GM18907 (cell line): ENCODE data around the gene EML6.
"Not testable (repeated sequence)": the region's sequence is repeated elsewhere in the genome, so short reads cannot be mapped to it uniquely, and the experiment has no call there.

ENCODE experiments used
- ATAC-seq: cut with Tn5 transposase; IDR thresholded peaks from one replicate; pipeline ENCODE4 v1.9.1; 2021; ENCODE audit warnings: mild to moderate bottlenecking, moderate library complexity; ENCODE audit not compliant: unreplicated experiment

Gene EML6

GRCh38 chr2:54979321-54980044, 256.0 kb downstream of the EML6 start:
- no peak for ATAC-seq

DNA sequence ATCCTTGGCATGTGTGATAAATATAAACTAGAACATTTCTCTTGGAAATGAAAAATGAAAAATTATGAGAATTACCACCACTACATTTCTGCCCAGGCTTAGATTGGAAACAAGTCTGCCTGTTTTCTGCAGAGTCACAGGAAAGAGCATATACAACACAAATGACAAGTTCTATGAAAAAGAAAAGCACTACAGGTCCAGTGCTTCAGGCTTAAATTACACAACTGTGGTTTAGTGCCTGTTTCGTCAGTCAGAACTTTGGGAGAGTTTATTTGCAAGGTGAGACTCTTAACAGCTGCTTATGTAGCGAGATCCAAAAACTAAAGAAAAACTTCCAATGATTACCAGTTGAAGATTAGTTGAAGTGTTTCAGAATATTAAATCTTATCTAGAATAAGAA, 257.9 kb downstream of the EML6 start:
- ATAC-seq = no peak

DNA sequence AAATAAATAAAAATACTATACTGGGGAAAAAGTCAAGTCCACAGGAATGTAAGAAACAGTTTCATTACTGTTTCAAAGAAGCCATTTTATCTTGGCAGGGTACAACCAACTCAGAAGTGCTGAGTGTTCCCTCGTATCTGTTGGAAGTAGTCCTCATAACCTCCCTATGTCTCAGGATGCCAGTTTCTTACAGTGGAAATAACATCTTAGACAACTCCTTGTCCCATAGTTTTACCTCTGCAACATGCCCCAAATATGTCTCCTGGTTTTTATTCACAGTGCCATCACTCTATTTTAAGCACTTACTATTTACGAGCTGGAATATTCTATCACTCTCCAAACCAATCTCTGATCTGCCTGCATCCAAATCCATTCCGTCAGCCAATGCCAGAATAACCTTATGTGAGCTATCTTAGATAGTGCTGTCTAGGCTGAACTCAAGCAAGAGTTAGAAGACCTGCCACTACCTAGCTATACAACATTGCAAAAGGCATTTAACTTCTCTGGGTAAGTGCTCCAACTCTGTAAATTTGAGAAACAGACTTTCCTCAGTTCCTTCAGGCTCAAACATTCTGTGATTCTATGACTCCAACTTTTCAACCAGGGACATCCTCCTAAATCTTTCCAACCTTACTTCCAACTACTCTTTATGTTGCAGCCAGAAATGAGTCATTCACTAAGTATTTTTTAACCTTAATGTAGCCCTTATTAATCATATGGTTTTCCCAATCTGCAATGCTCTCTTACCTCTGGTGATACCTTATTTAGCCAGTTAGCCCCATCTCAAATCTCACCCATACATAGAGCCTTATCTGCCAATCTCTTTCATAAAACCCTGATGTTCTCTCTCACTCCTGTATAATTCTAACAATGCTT, 260.1 kb downstream of the EML6 start:
- ATAC-seq = no peak

GRCh38 chr2:54984476-54984875, 261.0 kb downstream of the EML6 start:
- no peak for ATAC-seq

- ATAC-seq = no peak
These were observed 262.8 kb downstream of the EML6 start for GRCh38 chr2:54986264-54986663.

DNA sequence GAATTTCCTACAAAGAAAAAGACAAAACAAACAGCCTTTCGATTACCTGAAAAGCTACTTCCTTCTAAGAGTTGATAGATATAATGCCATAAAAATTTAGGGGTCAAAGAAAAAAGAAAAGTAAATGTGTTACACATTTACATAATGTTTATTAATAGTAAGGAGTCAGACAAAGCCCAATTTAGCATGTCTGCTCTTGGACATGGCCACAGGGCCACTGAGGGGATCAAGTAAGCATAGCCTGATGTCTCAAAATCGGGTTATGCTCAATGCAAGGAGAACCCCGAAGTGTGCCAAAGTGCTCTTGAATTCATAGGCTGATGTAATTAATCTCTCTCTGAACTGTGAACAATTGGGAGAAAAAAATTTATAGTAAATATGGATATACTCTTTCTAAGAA, 265.1 kb downstream of the EML6 start:
- no peak for ATAC-seq

GRCh38 chr2:54990694-54991093, 267.2 kb downstream of the EML6 start:
- not testable (repeated sequence) for ATAC-seq

- no peak for ATAC-seq
These were observed 272.1 kb downstream of the EML6 start for GRCh38 chr2:54995553-54995952.

- no peak for ATAC-seq
These were observed 274.4 kb downstream of the EML6 start for GRCh38 chr2:54997826-54998225.

- ATAC-seq = no peak
These were observed 275.7 kb downstream of the EML6 start for GRCh38 chr2:54999182-54999581.

- ATAC-seq = no peak
These were observed 276.9 kb downstream of the EML6 start for GRCh38 chr2:55000341-55000740.

- no peak for ATAC-seq
These were observed 278.3 kb downstream of the EML6 start for GRCh38 chr2:55001716-55002115.

DNA sequence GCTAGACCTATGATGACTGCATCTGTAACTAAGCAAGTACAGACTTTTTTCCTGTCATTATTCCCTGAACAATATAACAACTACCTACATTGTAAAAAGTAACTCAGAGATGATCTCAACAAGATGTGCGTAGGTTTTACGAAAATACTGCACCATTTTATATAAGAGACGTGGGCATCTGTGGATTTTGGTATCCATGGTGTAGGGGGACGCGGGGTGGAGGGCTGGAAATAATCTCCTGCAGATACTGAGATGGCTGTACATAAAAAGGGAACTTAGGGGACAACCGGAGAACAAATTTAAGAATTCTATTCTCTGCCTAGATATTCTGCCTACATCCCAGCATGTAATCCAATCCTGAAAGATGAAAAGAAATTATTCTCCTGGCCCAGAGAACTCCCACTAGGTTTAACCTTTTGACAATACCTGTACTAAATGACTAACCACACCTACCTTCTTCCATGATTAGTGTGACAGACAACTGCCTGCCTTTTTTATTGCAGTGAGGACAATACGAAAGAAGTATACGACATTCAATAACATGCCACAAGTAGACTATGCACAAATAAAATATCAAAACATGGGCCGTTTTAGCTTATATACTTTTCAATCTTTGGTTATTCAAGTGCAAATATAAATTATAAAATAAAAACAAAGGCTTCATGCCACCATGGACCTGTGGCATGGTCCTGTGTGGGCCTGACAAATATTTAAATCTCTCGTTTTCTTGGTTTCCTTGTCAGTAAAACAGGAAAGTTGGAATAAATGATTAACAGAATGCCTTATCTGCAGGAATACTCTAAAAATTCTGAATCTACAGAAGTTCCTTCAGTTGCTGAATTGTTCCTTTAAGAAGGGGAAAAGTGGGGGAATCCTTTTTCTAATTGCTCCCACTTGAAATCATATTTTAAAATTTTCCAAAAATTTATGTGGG, 280.5 kb downstream of the EML6 start:
- ATAC-seq = no peak

DNA sequence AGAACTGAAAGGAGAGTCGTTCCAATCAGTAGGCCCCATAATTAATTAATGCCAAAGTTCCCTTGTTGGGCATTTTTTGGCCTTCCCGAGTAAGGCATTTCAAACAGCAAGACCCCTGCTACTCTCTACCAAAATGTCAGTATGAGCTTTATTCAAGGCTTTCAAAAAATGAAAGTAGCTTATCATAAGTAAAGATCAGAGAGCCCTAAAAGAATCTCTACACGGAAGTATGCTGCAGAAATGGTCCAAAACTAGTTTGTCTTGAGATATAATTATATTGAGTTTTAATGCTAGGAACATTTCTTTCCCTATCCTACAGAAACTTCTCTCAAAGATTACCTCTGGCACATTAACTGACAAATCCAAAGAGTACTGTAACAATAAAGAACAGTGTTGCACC, 282.8 kb downstream of the EML6 start:
- ATAC-seq = no peak

DNA sequence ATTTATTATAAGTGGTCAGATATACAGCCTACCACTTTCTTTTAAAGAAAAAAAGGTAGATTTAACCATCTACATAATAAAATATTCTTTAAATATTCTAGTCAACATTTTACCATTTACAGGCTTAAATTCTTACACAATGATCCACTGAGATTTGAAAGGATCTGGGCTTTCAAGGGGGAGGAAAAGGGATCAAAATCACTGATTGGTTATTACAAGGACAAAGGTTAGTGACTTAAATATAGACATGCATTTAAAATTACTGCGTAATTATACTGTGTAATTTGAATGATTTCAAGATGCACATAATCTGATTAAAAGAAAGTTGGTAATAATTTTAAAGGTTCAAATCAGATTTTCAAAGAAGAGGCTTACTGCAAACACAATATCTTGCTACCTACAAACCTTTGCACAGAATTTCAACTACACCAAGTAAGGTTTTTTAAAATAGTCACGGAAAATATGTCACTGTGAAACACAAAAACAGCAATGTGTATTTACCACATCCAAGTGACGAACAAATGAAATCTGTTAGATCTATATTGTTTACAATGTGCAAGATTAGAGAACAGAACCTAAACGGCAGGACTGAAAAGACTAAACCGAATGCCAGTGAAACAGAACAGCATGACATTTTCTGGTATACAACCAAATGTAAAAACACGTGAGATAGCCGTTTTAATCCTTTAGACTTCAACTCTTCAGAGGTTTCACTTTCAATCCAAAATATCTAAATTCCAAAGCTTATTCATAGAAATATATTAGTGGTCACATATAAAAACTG, 286.0 kb downstream of the EML6 start:
- ATAC-seq = peak; percentile 17

GRCh38 chr2:55010149-55010591, 286.7 kb downstream of the EML6 start:
- ATAC-seq = peak; percentile 92

GRCh38 chr2:55010915-55011314, 287.5 kb downstream of the EML6 start:
- no peak for ATAC-seq

GRCh38 chr2:55011831-55012671, 288.6 kb downstream of the EML6 start:
- no peak for ATAC-seq
